Calu3 (cell line): Measurements from ENCODE around the gene EXOC6B. TPM values are rescaled to one million over a fixed set of nuclear protein-coding genes. Genes with fewer than 3 reads are reported as not detected.
A peak's percentile ranks its signal among the peaks of the same experiment; 100 is the strongest.

Source experiments
- BruUV-seq: library from RNA; stranded (reverse); fragments of 400-500 nt; replicated peaks from 2 replicates; lab custom pipeline; 2021; lab: Mats Ljungman, UMichigan
- CTCF ChIA-PET: fragments of 300-600 bp; sonication (Branson Sonifier 250); formaldehyde crosslinking; loops from one replicate; lab custom pipeline; 2022; ENCODE audit warnings: antibody characterized with exemption; lab: Charles Lee
- DNase-seq: peaks from one replicate; pipeline ENCODE4 v3.0.0; 2022
- H3K27ac Mint-ChIP-seq: one replicate; pipeline ENCODE4 v1.8.0; 2022; ENCODE audit warnings: mixed read lengths; ENCODE audit not compliant: unreplicated experiment
- H3K27me3 Mint-ChIP-seq: one replicate; pipeline ENCODE4 v1.8.0; 2022; ENCODE audit warnings: mixed read lengths; ENCODE audit not compliant: unreplicated experiment
- H3K36me3 Mint-ChIP-seq: one replicate; pipeline ENCODE4 v1.8.0; 2022; ENCODE audit warnings: mild to moderate bottlenecking, moderate library complexity, mixed read lengths; ENCODE audit not compliant: insufficient read depth, unreplicated experiment
- H3K4me1 Mint-ChIP-seq: one replicate; pipeline ENCODE4 v1.8.0; 2022; ENCODE audit warnings: mild to moderate bottlenecking, low read depth, mixed read lengths; ENCODE audit not compliant: unreplicated experiment
- H3K4me3 Mint-ChIP-seq: one replicate; pipeline ENCODE4 v1.8.0; 2022; ENCODE audit warnings: mild to moderate bottlenecking, low read depth, moderate library complexity, mixed read lengths; ENCODE audit not compliant: unreplicated experiment
- H3K9me3 Mint-ChIP-seq: one replicate; pipeline ENCODE4 v1.8.0; 2022; ENCODE audit warnings: low read depth, mixed read lengths; ENCODE audit not compliant: unreplicated experiment
- CTCF ChIP-seq: fragments of 200-600 bp; IDR thresholded peaks from one replicate; pipeline ENCODE4 v1.8.0; 2022; ENCODE audit warnings: antibody characterized with exemption; ENCODE audit not compliant: unreplicated experiment
- intact Hi-C: fragments of 100-400 bp; cut with micrococcal nuclease; formaldehyde crosslinking; loops from one replicate; pipeline ENCODE4 v1.10.0; 2022; ENCODE audit not compliant: unreplicated experiment
- total RNA-seq: library from RNA; stranded (reverse); gene quantifications from 2 replicates; pipeline ENCODE4 v1.2.3, GENCODE V29; 2022

EXOC6B gene
- total RNA-seq, 1 experiment from 2014 or later, result 26.6 TPM

DNA sequence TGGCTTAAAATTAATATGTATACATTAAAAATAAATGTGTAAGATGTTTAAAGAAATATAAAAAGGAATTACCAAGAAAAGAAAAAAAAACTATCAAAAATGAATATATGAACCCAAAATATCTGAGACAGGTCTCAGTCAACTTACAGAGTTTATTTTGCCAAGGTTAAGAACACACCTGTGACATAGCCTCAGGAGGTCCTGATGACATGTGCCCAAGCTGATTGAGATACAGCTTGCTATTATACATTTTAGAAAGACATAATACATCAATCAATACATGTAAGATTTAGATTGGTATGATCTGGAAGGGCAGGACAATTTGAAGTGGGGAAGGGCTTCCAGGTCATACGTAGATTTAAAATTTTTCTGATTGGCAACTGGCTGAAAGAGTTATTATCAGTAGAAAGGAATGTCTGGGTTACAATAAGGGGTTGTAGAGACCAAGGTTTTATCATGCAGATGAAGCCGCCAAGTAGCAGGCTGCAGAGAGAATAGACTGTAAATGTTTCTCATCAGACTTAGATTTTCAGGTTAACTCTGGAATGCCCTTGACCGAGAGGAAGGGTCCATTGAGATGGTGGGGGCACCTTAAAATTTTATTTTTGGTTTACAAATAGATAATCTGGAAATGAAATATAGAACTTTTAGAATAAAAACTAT is 74.7 kb downstream of the EXOC6B start:
- CTCF ChIA-PET, result no interaction called here
- TF ChIP-seq CTCF, result no peak
- intact Hi-C loops, result no loop called here
- no peaks in the 10 kb centered on the region for H3K9me3 Mint-ChIP-seq
- H3K4me1 Mint-ChIP-seq, result peaks cover 10% of the 10 kb centered on the region
- no TSS peak for BruUV-seq
- H3K4me3 Mint-ChIP-seq, result no peak overlapping the region
- H3K36me3 Mint-ChIP-seq, result no peaks in the 10 kb centered on the region
- no peak for DNase-seq
- H3K27ac Mint-ChIP-seq, result no peak overlapping the region
- no peaks in the 10 kb centered on the region for H3K27me3 Mint-ChIP-seq

DNA sequence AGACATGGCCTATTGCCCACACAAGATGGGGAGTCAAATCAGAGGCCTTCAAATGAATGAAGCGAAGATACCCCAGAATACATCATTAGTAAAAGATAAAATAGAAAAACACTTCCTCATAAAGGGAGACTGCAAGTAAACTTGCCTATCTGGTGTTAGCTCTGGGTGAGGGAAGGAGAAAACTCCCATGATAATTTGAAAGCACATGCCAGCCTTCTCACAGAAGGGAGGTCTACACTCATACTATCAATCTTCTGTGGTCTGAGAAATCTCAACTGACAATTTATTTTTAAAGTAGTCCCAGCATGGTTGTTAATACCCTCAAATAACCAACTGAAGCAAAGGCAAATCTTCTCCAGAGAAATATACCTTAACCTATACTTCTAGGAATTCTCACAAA is 75.4 kb downstream of the EXOC6B start:
- Mint-ChIP-seq H3K27me3 (no peaks in the 10 kb centered on the region), H3K4me1 (peaks cover 6% of the 10 kb centered on the region), H3K36me3 (no peaks in the 10 kb centered on the region), H3K9me3 (no peaks in the 10 kb centered on the region), H3K4me3 (no peak overlapping the region), H3K27ac (no peak overlapping the region)
- BruUV-seq, result no TSS peak
- intact Hi-C loops, result no loop called here
- TF ChIP-seq CTCF, result no peak
- CTCF ChIA-PET, result no interaction called here
- no peak for DNase-seq

DNA sequence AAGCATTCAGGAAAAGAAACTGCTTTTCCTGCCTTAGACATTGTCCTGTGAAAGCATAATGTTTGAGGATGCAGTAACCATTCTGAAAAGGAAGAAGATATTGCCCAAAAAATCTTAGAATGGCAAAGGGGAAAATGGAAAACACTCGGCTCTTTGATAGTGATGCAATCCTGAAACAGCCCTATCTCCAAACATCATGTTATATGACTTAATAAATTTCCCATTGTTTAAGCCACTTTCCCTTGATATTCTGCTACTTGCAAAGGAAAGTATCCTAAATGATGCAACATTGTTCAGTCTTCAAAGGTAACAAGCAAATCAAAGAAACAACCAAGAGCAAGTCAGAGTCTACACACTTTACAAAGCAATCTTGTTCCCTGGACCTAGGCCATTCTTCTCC is 78.5 kb downstream of the EXOC6B start:
- BruUV-seq, result no TSS peak
- intact Hi-C loops, result loop anchor here (2.0 to 10.0 kb wide), 5 partner anchors 140 to 825 kb away; no protein-coding TSS in a partner anchor
- no peaks in the 10 kb centered on the region for H3K36me3 Mint-ChIP-seq
- DNase-seq, result no peak
- no peak overlapping the region for H3K4me3 Mint-ChIP-seq
- no peaks in the 10 kb centered on the region for H3K9me3 Mint-ChIP-seq
- H3K4me1 Mint-ChIP-seq, result no peaks in the 10 kb centered on the region
- no peaks in the 10 kb centered on the region for H3K27me3 Mint-ChIP-seq
- no peak overlapping the region for H3K27ac Mint-ChIP-seq
- no peak for TF ChIP-seq CTCF
- CTCF ChIA-PET, result no interaction called here

DNA sequence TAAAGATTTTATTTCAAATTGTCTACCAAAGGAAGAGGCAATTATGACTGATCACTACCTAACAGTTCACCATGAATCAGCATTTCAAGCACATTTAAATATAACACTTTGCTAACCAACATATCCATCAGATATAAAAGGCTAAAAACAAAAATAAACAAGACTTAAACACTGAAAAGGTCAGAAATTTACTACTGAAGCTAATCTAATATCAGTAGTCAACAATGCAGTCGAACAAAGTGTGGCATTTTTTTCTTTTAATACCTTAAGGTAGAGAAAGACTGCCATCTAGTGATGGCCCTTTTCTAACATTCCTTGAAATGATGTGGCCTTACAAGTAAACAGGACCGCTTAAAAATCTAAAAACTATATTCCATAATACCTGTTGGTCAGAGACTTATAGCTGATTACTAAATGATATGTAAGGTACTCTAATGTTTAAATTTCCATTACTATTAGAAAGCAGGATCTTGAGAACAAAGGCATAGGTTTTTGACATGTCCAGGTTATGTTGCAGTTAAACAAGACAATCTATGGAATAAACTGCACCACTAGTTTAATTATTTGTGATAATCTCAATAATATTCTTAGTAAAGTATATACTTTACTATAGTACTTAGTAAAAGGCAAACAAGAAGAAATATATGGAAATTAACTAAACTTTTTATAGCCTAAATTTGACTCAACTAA is 80.0 kb downstream of the EXOC6B start:
- H3K4me1 Mint-ChIP-seq, result no peaks in the 10 kb centered on the region
- no peaks in the 10 kb centered on the region for H3K27me3 Mint-ChIP-seq
- CTCF ChIA-PET, result interaction anchor here (0.6 to 0.7 kb wide), 2 partner anchors 595 to 1215 kb away, joined by 4 to 5 read pairs; no protein-coding TSS in a partner anchor
- BruUV-seq, result no TSS peak
- peak; percentile 43 for DNase-seq
- no peak overlapping the region for H3K27ac Mint-ChIP-seq
- no peaks in the 10 kb centered on the region for H3K9me3 Mint-ChIP-seq
- no peak overlapping the region for H3K4me3 Mint-ChIP-seq
- TF ChIP-seq CTCF, result peak; percentile 47
- intact Hi-C loops, result loop anchor here (2.0 to 10.0 kb wide), 5 partner anchors 139 to 824 kb away; no protein-coding TSS in a partner anchor
- H3K36me3 Mint-ChIP-seq, result no peaks in the 10 kb centered on the region
